ENCODE measurements around the gene FILIP1. TPM values are rescaled to one million over a fixed set of nuclear protein-coding genes. Genes with fewer than 3 reads are reported as not detected.

The FILIP1 gene
- total RNA-seq, 2 experiments from 2014 or later, result not detected

DNA sequence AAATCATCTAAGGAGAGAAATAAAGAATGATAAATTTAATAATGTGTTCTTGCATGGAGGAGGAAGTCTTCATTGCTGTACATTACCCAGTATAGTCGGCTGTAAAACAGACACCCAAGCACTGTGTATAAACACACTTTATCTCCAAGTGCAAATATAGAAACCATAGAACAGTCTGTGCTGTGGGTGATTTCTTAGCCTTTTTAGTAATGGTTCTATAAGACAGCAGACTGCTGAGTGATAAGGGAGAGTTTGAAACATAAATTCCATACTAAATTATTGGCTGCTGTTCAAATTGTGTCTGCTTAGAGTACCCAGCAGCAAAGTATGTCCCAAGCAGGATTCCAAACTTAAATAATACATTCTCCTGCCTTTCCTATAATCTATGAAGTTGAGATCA, 4.6 kb downstream of the FILIP1 start:
- no peak for DNase-seq
- CTCF ChIA-PET, result interaction anchor here (1.0 kb wide), 1 partner anchor 162 kb away, joined by 3 read pairs; no protein-coding TSS in a partner anchor
- no peaks in the 10 kb centered on the region for H3K9me3 Mint-ChIP-seq
- H3K4me3 Mint-ChIP-seq, result no peak overlapping the region
- no peaks in the 10 kb centered on the region for H3K36me3 Mint-ChIP-seq (ENCODE audit: low read depth)
- peaks cover 20% of the 10 kb centered on the region for H3K27me3 Mint-ChIP-seq (ENCODE audit: low read depth)
- intact Hi-C loops (cut with micrococcal nuclease), result no loop called here
- H3K27ac Mint-ChIP-seq, result no peak overlapping the region
- no peaks in the 10 kb centered on the region for H3K4me1 Mint-ChIP-seq (ENCODE audit: low read depth)

DNA sequence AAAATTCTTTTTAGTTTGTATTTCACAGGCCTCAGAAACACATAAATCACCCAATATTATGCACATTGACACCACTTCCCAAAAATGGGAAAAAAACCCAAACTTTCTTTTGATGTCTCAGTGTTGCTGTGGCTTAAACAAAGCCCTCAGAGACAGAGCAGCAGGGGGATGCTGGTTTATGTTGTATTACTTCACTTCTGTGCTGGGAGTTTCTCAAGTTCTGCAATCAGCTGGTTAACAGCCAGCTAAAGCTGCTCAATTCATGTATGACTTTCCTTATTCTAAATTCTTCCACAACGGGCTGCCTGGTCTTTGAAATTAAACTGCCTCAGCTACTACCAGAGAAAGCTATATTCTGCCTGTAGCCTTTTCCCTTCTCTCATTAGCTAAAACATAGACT, 5.6 kb downstream of the FILIP1 start:
- Mint-ChIP-seq H3K4me3 (no peak overlapping the region), H3K27me3 (ENCODE audit: low read depth) (peaks cover 19% of the 10 kb centered on the region), H3K4me1 (ENCODE audit: low read depth) (no peaks in the 10 kb centered on the region), H3K36me3 (ENCODE audit: low read depth) (no peaks in the 10 kb centered on the region), H3K9me3 (no peaks in the 10 kb centered on the region), H3K27ac (no peak overlapping the region)
- CTCF ChIA-PET, result interaction anchor here (0.6 kb wide), 1 partner anchor 52 kb away, joined by 3 read pairs; no protein-coding TSS in a partner anchor
- intact Hi-C loops (cut with micrococcal nuclease), result no loop called here
- DNase-seq, result no peak

- H3K36me3 Mint-ChIP-seq (ENCODE audit: low read depth), result no peaks in the 10 kb centered on the region
- H3K27me3 Mint-ChIP-seq (ENCODE audit: low read depth), result peaks cover 15% of the 10 kb centered on the region
- no peak for DNase-seq
- no peaks in the 10 kb centered on the region for H3K4me1 Mint-ChIP-seq (ENCODE audit: low read depth)
- no peaks in the 10 kb centered on the region for H3K9me3 Mint-ChIP-seq
- intact Hi-C loops (cut with micrococcal nuclease), result no loop called here
- no peak overlapping the region for H3K4me3 Mint-ChIP-seq
- H3K27ac Mint-ChIP-seq, result no peak overlapping the region
- CTCF ChIA-PET, result no interaction called here
Observed at GRCh38 chr6:75486850-75487518, 6.6 kb downstream of the FILIP1 start.

GRCh38 chr6:75484535-75484934, 9.1 kb downstream of the FILIP1 start:
- intact Hi-C loops (cut with micrococcal nuclease), result no loop called here
- CTCF ChIA-PET, result no interaction called here

GRCh38 chr6:75483136-75483952, 10.3 kb downstream of the FILIP1 start:
- no peaks in the 10 kb centered on the region for H3K36me3 Mint-ChIP-seq (ENCODE audit: low read depth)
- no peak overlapping the region for H3K27ac Mint-ChIP-seq
- H3K9me3 Mint-ChIP-seq, result no peaks in the 10 kb centered on the region
- DNase-seq, result no peak
- H3K27me3 Mint-ChIP-seq (ENCODE audit: low read depth), result peaks cover 11% of the 10 kb centered on the region
- CTCF ChIA-PET, result no interaction called here
- no peak overlapping the region for H3K4me3 Mint-ChIP-seq
- intact Hi-C loops (cut with micrococcal nuclease), result no loop called here
- no peaks in the 10 kb centered on the region for H3K4me1 Mint-ChIP-seq (ENCODE audit: low read depth)

More at GRCh38 chr6:75484535-75484934, 9.1 kb downstream of the FILIP1 start:
- H3K9me3 Mint-ChIP-seq, result no peaks in the 10 kb centered on the region
- no peaks in the 10 kb centered on the region for H3K36me3 Mint-ChIP-seq (ENCODE audit: low read depth)
- no peaks in the 10 kb centered on the region for H3K4me1 Mint-ChIP-seq (ENCODE audit: low read depth)
- DNase-seq, result no peak
- no peak overlapping the region for H3K4me3 Mint-ChIP-seq
- H3K27me3 Mint-ChIP-seq (ENCODE audit: low read depth), result peaks cover 13% of the 10 kb centered on the region
- no peak overlapping the region for H3K27ac Mint-ChIP-seq

GRCh38 chr6:75481936-75482593, 11.5 kb downstream of the FILIP1 start:
- Mint-ChIP-seq H3K27ac (no peak overlapping the region), H3K4me1 (ENCODE audit: low read depth) (no peaks in the 10 kb centered on the region), H3K36me3 (ENCODE audit: low read depth) (no peaks in the 10 kb centered on the region), H3K9me3 (no peaks in the 10 kb centered on the region), H3K4me3 (no peak overlapping the region), H3K27me3 (ENCODE audit: low read depth) (peaks cover 9% of the 10 kb centered on the region)
- intact Hi-C loops (cut with micrococcal nuclease), result no loop called here
- CTCF ChIA-PET, result no interaction called here
- DNase-seq, result no peak

GRCh38 chr6:75481394-75481793, 12.2 kb downstream of the FILIP1 start:
- no peak for DNase-seq
- H3K27me3 Mint-ChIP-seq (ENCODE audit: low read depth), result peaks cover 9% of the 10 kb centered on the region
- no peaks in the 10 kb centered on the region for H3K4me1 Mint-ChIP-seq (ENCODE audit: low read depth)
- intact Hi-C loops (cut with micrococcal nuclease), result no loop called here
- H3K27ac Mint-ChIP-seq, result no peak overlapping the region
- H3K4me3 Mint-ChIP-seq, result no peak overlapping the region
- H3K9me3 Mint-ChIP-seq, result no peaks in the 10 kb centered on the region
- CTCF ChIA-PET, result no interaction called here
- no peaks in the 10 kb centered on the region for H3K36me3 Mint-ChIP-seq (ENCODE audit: low read depth)

- Mint-ChIP-seq H3K27ac (no peak overlapping the region), H3K36me3 (ENCODE audit: low read depth) (no peaks in the 10 kb centered on the region), H3K9me3 (no peaks in the 10 kb centered on the region), H3K4me3 (no peak overlapping the region), H3K4me1 (ENCODE audit: low read depth) (no peaks in the 10 kb centered on the region), H3K27me3 (ENCODE audit: low read depth) (peaks cover 7% of the 10 kb centered on the region)
- CTCF ChIA-PET, result no interaction called here
- no peak for DNase-seq
- intact Hi-C loops (cut with micrococcal nuclease), result no loop called here
Observed at GRCh38 chr6:75480425-75480824, 13.2 kb downstream of the FILIP1 start.

DNA sequence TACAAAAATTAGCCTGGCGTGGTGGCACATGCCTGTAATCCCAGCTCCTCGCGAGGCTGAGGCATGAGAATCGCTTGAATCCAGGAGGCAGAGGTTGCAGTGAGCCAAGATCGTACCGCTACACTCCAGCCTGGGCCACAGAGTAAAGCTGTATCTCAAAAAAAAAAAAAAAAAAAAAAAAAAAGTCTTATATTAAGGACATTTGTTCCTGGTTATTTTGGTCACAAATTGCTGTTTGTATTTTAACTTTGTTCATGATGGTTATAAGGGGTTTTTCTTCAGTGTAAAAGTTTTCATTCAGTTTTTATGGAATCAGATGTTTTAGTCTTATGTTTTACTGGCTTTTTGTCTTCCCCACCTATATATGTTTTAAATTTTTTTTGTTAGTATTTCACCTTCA, 13.9 kb downstream of the FILIP1 start:
- no peak for DNase-seq
- H3K27ac Mint-ChIP-seq, result no peak overlapping the region
- peaks cover 7% of the 10 kb centered on the region for H3K27me3 Mint-ChIP-seq (ENCODE audit: low read depth)
- no peaks in the 10 kb centered on the region for H3K36me3 Mint-ChIP-seq (ENCODE audit: low read depth)
- no peak overlapping the region for H3K4me3 Mint-ChIP-seq
- CTCF ChIA-PET, result no interaction called here
- intact Hi-C loops (cut with micrococcal nuclease), result no loop called here
- no peaks in the 10 kb centered on the region for H3K9me3 Mint-ChIP-seq
- H3K4me1 Mint-ChIP-seq (ENCODE audit: low read depth), result no peaks in the 10 kb centered on the region

DNA sequence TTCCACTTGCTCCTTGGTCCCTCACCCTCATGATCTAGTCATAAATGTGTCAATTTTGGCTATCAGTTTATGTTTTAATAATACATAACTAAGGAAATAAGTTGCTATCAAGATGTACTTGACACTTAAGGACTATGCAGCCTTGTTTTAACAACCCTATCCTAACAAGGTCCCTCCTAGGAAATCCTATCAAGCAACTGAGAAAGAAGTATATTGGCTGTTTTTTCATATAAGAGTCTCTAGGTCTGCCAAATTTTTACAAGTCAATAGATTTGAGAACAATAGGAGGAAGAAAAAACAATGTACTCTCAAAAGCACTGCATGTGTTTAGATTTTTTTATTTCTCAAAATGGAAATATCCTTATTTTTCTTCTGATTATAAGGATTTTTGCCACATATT, 14.7 kb downstream of the FILIP1 start:
- Mint-ChIP-seq H3K36me3 (ENCODE audit: low read depth) (no peaks in the 10 kb centered on the region), H3K27me3 (ENCODE audit: low read depth) (peaks cover 7% of the 10 kb centered on the region), H3K27ac (no peak overlapping the region), H3K4me3 (no peak overlapping the region), H3K4me1 (ENCODE audit: low read depth) (no peaks in the 10 kb centered on the region), H3K9me3 (no peaks in the 10 kb centered on the region)
- DNase-seq, result no peak
- intact Hi-C loops (cut with micrococcal nuclease), result no loop called here
- CTCF ChIA-PET, result no interaction called here

GRCh38 chr6:75472885-75473284, 20.7 kb downstream of the FILIP1 start:
- Mint-ChIP-seq H3K36me3 (ENCODE audit: low read depth) (no peaks in the 10 kb centered on the region), H3K9me3 (no peaks in the 10 kb centered on the region), H3K27me3 (ENCODE audit: low read depth) (peaks cover 4% of the 10 kb centered on the region), H3K27ac (no peak overlapping the region), H3K4me3 (no peak overlapping the region), H3K4me1 (ENCODE audit: low read depth) (no peaks in the 10 kb centered on the region)
- CTCF ChIA-PET, result no interaction called here
- intact Hi-C loops (cut with micrococcal nuclease), result no loop called here
- DNase-seq, result no peak

DNA sequence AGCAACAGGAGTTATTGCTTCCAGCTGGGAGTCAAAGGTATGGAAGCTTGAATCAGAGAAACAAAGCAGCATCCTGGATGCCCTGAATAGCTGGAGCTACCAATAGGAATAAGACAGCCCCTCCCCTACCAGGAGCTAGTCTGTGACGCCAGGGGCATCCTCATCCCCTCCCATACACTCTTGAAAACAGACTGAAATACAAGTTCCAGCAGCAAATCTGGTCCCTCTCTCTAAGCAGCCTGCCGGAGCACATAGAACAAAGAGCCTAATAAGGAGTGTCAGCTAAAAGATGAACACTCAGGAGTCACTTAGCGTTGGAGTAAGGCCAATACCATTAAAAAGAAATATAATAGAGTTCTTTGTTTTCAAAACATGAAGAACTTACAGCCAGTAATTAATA, 25.6 kb downstream of the FILIP1 start:
- Mint-ChIP-seq H3K27me3 (ENCODE audit: low read depth) (peaks cover 5% of the 10 kb centered on the region), H3K9me3 (no peaks in the 10 kb centered on the region), H3K27ac (no peak overlapping the region), H3K4me1 (ENCODE audit: low read depth) (no peaks in the 10 kb centered on the region), H3K4me3 (no peak overlapping the region), H3K36me3 (ENCODE audit: low read depth) (no peaks in the 10 kb centered on the region)
- no peak for DNase-seq
- intact Hi-C loops (cut with micrococcal nuclease), result no loop called here
- CTCF ChIA-PET, result no interaction called here

GRCh38 chr6:75467284-75467683, 26.3 kb downstream of the FILIP1 start:
- CTCF ChIA-PET, result no interaction called here
- DNase-seq, result no peak
- Mint-ChIP-seq H3K4me1 (ENCODE audit: low read depth) (no peaks in the 10 kb centered on the region), H3K27me3 (ENCODE audit: low read depth) (peaks cover 5% of the 10 kb centered on the region), H3K9me3 (no peaks in the 10 kb centered on the region), H3K4me3 (no peak overlapping the region), H3K36me3 (ENCODE audit: low read depth) (no peaks in the 10 kb centered on the region), H3K27ac (no peak overlapping the region)
- intact Hi-C loops (cut with micrococcal nuclease), result no loop called here

All from activated naive CD4-positive, alpha-beta T cell treated with anti-CD3 and anti-CD28 coated beads for 36 hours (primary cell).